Measurements from ENCODE around the gene UCP3. TPM values are rescaled to one million over a fixed set of nuclear protein-coding genes. Genes with fewer than 3 reads are reported as not detected.

UCP3 gene
- total RNA-seq, 1 donor from 2014 or later: 3.1 TPM

- Histone ChIP-seq H3K9me3 (no peaks in the 10 kb centered on the region), H3K4me3 (no peak overlapping the region), H3K27me3 (ENCODE audit: low read depth) (no peaks in the 10 kb centered on the region), H3K4me1 (no peaks in the 10 kb centered on the region), H3K27ac (no peak overlapping the region), H3K36me3 (peaks cover 44% of the 10 kb centered on the region)
- DNase-seq (no peak), ATAC-seq (no peak)
- TF ChIP-seq CTCF (IDR thresholded peaks at IDR 0.05): no peak
- intact Hi-C loops (cut with DNase I): no loop called here
Observed at GRCh38 chr11:74030723-74031676, 22.1 kb upstream of the UCP3 start.

GRCh38 chr11:74025467-74026166 lies 16.7 kb upstream of the UCP3 start:
- H3K27me3 ChIP-seq (ENCODE audit: low read depth): no peaks in the 10 kb centered on the region
- no peaks in the 10 kb centered on the region for H3K9me3 ChIP-seq
- H3K4me1 ChIP-seq: peaks cover 28% of the 10 kb centered on the region
- H3K36me3 ChIP-seq: peaks cover 8% of the 10 kb centered on the region
- DNase-seq (no peak), ATAC-seq (no peak)
- no peak overlapping the region for H3K4me3 ChIP-seq
- no peak overlapping the region for H3K27ac ChIP-seq
- no peak for TF ChIP-seq CTCF (IDR thresholded peaks at IDR 0.05)
- intact Hi-C loops (cut with DNase I): no loop called here

- intact Hi-C loops (cut with DNase I): no loop called here
- DNase-seq (peak; percentile 64), ATAC-seq (peak in 1 of 2 donors; percentile 34)
- Histone ChIP-seq H3K9me3 (no peaks in the 10 kb centered on the region), H3K27ac (no peak overlapping the region), H3K4me1 (peaks cover 39% of the 10 kb centered on the region), H3K4me3 (no peak overlapping the region), H3K27me3 (ENCODE audit: low read depth) (no peaks in the 10 kb centered on the region), H3K36me3 (peaks cover 8% of the 10 kb centered on the region)
- no peak for TF ChIP-seq CTCF (IDR thresholded peaks at IDR 0.05)
Observed at GRCh38 chr11:74024261-74025029, 15.6 kb upstream of the UCP3 start.

GRCh38 chr11:74023276-74023675 lies 14.4 kb upstream of the UCP3 start:
- intact Hi-C loops (cut with DNase I): no loop called here
- TF ChIP-seq CTCF (IDR thresholded peaks at IDR 0.05): no peak
- H3K27ac ChIP-seq: no peak overlapping the region

GRCh38 chr11:74022546-74022945 lies 13.7 kb upstream of the UCP3 start:
- Histone ChIP-seq H3K9me3 (no peaks in the 10 kb centered on the region), H3K36me3 (no peaks in the 10 kb centered on the region), H3K27me3 (ENCODE audit: low read depth) (no peaks in the 10 kb centered on the region), H3K4me3 (no peak overlapping the region), H3K27ac (peak overlapping the region; percentile 18), H3K4me1 (peaks cover 58% of the 10 kb centered on the region)
- no peak for TF ChIP-seq CTCF (IDR thresholded peaks at IDR 0.05)
- DNase-seq (no peak), ATAC-seq (no peak)
- intact Hi-C loops (cut with DNase I): no loop called here

More at GRCh38 chr11:74023276-74023675, 14.4 kb upstream of the UCP3 start:
- H3K36me3 ChIP-seq: peaks cover 4% of the 10 kb centered on the region
- H3K9me3 ChIP-seq: no peaks in the 10 kb centered on the region
- DNase-seq: no peak
- H3K4me1 ChIP-seq: peaks cover 51% of the 10 kb centered on the region
- H3K27me3 ChIP-seq (ENCODE audit: low read depth): no peaks in the 10 kb centered on the region
- ATAC-seq: no peak
- no peak overlapping the region for H3K4me3 ChIP-seq
